Mesodermal cell (in vitro differentiated cells): ENCODE measurements around the gene MYO18B.

ENCODE experiments used
- H3K27ac ChIP-seq: 2 replicates; pipeline ENCODE4 v1.7.0; 2013; ENCODE audit warnings: mild to moderate bottlenecking, low read depth, low read length, moderate library complexity; ENCODE audit not compliant: severe bottlenecking
- H3K36me3 ChIP-seq: 2 replicates; pipeline ENCODE4 v1.7.1; 2013; ENCODE audit warnings: mild to moderate bottlenecking, low read length, moderate library complexity; ENCODE audit not compliant: control insufficient read depth, insufficient read depth
- H3K4me1 ChIP-seq: one replicate; pipeline ENCODE4 v1.7.1; 2013; ENCODE audit warnings: mild to moderate bottlenecking, low read length; ENCODE audit not compliant: insufficient read depth, control insufficient read depth, poor library complexity, severe bottlenecking
- H3K4me3 ChIP-seq: 2 replicates; pipeline ENCODE4 v1.7.0; 2013; ENCODE audit warnings: low read length, control low read depth, mild to moderate bottlenecking; ENCODE audit not compliant: insufficient read depth, poor library complexity, severe bottlenecking; ENCODE audit errors: extremely low read depth
- H3K9me3 ChIP-seq: 2 replicates; pipeline ENCODE4 v1.7.1; 2013; ENCODE audit warnings: mild to moderate bottlenecking, low read length, moderate library complexity; ENCODE audit not compliant: control insufficient read depth
- WGBS, 2 experiments: methylation state at CpG; one replicate each; pipeline ENCODE4 v1.1.5; 2013; ENCODE audit warnings: missing lambda C conversion rate in 2 of 2; ENCODE audit not compliant: insufficient coverage in 2 of 2; 5-methylcytosine and 5-hydroxymethylcytosine counted together

Gene MYO18B

DNA sequence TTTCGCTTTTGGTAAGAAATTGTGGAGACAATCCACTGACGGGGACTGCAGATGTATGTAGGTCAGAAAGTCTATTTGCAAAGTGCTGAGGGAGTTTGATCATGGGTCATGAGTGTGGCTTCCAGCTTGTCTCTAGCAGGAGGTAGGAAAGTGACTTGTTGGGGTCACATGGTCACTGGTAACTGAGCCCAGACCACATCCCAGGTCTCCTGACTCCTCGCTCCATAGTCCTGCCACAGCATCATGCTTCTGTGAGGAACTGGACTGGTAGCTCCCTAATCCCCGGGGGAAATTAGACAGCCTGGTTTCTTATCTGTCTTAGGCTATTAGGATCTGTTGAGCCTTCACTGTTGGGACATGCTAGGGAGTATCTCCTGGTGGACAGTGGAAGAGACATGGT lies 142.1 kb downstream of the MYO18B start:
- H3K9me3 ChIP-seq: no peaks in the 10 kb centered on the region
- H3K4me1 ChIP-seq: no peaks in the 10 kb centered on the region
- H3K4me3 ChIP-seq: no peak overlapping the region
- WGBS, 2 experiments: 94% methylated on average over 3 to 4 of the region's 4 CpGs
- H3K36me3 ChIP-seq: no peaks in the 10 kb centered on the region
- H3K27ac ChIP-seq: no peak overlapping the region

DNA sequence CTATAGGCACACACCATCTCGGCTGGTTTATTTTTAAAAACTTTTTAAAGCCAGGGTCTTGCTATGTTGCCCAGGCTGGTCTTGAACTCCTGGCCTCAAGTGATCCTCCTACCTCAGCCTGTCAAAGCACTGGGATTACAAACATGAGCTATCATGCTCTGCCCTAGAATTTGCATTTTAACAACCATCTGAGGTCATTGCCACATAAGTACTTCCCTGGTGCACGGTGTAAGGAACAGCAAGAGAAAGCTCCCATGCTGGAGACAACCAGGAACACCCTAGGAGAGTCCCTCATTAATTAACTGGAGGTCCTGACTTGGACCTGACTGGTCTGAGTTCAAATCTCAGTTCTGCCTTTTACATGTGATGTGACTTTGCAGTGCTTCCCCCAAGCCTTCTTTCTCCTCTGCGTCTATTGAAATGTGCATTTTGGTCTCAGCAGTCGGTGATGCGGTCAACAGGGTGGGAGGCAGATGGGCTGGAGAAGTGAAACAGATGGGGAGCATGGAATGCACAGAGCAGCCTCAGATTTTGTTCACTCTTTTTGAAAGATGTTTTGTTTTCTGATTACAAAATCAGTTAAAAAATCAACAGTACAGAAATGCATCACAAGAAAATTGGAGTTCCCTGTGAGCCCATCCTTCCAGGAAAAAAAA lies 146.5 kb downstream of the MYO18B start:
- Histone ChIP-seq H3K4me3 (no peak overlapping the region), H3K27ac (no peak overlapping the region), H3K36me3 (no peaks in the 10 kb centered on the region), H3K9me3 (no peaks in the 10 kb centered on the region), H3K4me1 (no peaks in the 10 kb centered on the region)
- WGBS, 2 experiments: 87 to 90% methylated on average over 2 of the region's 5 CpGs

DNA sequence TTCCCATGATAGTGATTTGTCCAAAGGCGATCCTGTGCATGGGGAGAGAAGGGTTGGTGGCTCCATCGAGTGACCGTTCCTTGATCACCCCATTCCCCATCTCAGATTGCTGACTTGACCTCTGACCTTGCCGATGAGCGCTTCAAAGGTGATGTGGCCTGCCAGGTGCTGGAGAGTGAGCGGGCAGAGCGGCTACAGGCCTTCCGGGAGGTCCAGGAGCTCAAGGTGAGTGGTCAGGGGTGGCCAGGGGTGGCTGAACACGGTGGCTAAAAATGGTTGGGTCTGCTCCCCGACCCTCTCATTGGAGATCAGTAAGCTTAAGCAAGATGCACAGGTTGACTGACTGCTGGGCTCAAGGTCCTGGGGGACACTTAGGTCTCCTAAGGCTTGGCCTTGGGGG lies 148.7 kb downstream of the MYO18B start:
- H3K9me3 ChIP-seq: no peaks in the 10 kb centered on the region

DNA sequence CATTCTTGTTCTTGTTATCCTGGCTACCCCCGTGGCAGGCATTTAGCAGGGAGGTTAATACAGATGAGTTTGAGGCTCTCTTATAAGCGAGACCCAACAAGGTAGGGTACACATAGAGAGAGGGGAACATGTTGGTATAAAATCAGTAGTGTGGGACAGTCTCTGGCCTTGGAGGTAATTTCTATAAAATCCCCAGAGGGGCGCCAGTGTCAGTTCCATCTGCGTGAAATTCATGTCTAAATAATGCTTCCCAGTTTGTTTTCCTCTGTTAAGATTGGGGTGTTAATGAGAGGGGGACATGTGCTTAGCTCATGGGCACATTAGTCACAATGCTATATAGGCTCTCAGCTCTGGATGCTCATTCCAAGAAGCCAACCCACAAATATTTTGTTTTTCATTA lies 150.7 kb downstream of the MYO18B start:
- Histone ChIP-seq H3K9me3 (no peaks in the 10 kb centered on the region), H3K4me3 (no peak overlapping the region), H3K27ac (no peak overlapping the region), H3K4me1 (no peaks in the 10 kb centered on the region), H3K36me3 (no peaks in the 10 kb centered on the region)
- WGBS, 2 experiments: 73 to 89% methylated on average over 1 to 2 of the region's 4 CpGs

More for the DNA sequence above, 148.7 kb downstream of the MYO18B start:
- Histone ChIP-seq H3K36me3 (no peaks in the 10 kb centered on the region), H3K4me1 (no peaks in the 10 kb centered on the region), H3K4me3 (no peak overlapping the region), H3K27ac (no peak overlapping the region)
- 91 to 94% methylated on average over 3 to 8 of the region's 10 CpGs for WGBS, 2 experiments

DNA sequence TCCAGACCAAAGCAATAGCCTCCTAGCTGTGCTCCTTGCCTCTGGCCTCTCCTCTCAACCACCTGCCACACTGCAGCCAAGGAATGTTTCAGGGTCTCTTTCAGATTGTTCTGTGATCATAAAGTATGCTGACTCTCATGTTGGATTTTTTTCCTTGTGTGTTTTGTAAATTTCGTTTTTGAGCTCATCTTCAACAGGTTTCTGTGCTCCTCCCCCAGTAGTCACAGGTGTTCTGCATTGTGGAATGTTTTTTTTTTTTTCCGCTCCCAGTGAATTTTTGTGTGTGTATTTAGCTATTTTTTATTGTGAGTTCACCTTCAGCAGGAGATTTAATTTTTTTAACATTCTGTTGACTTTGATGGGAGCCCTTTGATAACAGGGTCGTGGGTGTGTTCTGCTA lies 153.7 kb downstream of the MYO18B start:
- H3K4me1 ChIP-seq: no peaks in the 10 kb centered on the region
- H3K36me3 ChIP-seq: no peaks in the 10 kb centered on the region
- H3K4me3 ChIP-seq: no peak overlapping the region
- H3K9me3 ChIP-seq: no peaks in the 10 kb centered on the region
- H3K27ac ChIP-seq: no peak overlapping the region
- WGBS, 2 experiments: 80 to 86% methylated on average over 1 of the region's 3 CpGs

DNA sequence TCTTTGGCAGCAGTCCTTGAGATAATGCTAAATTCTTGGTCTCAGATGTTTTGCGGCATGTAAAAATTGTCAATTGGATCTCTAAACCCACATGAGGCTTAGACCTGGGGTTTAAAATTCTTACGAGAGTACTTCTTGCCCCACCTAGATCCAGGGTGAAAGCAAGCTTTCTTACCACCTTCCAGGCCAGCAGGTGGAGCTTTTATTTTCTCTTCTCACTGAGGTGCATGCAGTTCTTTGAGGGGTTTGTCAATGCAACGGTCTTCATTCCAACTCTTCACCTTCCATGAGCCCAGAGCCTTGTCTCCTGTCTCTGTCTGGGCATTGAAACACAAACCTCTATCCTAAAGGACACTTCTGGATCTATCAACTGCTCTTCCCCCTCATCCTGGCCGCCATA lies 154.1 kb downstream of the MYO18B start:
- 90 to 94% methylated on average over 2 to 3 of the region's 4 CpGs for WGBS, 2 experiments
- H3K9me3 ChIP-seq: no peaks in the 10 kb centered on the region
- no peaks in the 10 kb centered on the region for H3K4me1 ChIP-seq
- no peak overlapping the region for H3K4me3 ChIP-seq
- no peaks in the 10 kb centered on the region for H3K36me3 ChIP-seq
- no peak overlapping the region for H3K27ac ChIP-seq

DNA sequence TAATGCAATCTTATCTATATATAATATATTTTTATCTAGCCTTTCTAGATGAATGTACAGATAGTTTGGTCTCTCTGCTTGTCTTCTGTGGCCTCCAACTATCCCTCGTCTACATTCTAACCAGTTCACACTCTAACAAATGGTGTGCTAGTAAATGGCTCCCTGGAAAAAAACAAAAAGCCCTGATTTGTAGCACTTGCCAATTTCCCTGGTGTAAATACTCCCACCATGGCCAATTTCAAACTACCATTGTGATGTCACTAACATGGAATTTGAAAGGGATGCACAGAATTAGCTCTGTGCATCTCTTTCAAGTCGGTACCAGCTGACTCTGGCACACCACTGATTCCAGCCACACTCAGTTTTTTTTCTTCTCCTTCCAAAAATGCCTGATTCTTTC lies 154.6 kb downstream of the MYO18B start:
- H3K4me1 ChIP-seq: no peaks in the 10 kb centered on the region
- no peak overlapping the region for H3K4me3 ChIP-seq
- no peaks in the 10 kb centered on the region for H3K9me3 ChIP-seq
- 25 to 54% methylated on average over 1 of the region's 2 CpGs for WGBS, 2 experiments
- H3K36me3 ChIP-seq: no peaks in the 10 kb centered on the region
- no peak overlapping the region for H3K27ac ChIP-seq

DNA sequence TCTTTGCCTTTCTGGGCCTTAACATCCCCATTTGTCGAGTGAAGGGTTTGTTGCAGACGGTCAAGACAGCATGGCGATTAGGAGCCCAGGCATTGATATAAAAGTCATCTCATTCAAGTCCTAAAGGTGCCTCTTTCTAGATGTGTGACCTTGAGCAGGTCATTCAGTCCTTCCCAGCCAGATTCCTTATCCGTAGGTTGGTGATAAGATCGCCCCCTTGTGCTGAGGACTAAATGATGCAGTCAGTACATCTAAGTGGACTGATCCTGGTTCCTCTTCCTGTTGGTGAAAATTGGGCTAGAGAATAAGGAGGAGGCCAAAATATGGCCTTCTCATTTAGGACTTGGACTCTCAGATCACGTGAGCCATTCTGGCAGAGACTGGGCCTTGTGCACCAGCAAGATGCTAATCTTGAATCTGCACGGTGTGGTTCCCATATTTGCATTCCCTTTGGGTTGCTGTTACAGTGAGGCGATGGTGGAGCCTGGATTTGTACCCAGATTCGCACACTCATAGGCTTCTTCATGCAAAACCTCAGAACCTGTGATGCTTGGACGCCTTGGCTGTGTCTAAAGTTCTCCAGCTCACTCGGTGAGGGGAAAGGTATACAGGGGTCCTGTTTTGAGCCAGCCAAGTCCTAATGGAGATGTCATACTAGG lies 156.8 kb downstream of the MYO18B start:
- no peaks in the 10 kb centered on the region for H3K4me1 ChIP-seq
- H3K9me3 ChIP-seq: no peaks in the 10 kb centered on the region
- H3K36me3 ChIP-seq: no peaks in the 10 kb centered on the region
- H3K4me3 ChIP-seq: no peak overlapping the region
- H3K27ac ChIP-seq: no peak overlapping the region
- WGBS, 2 experiments: 67 to 82% methylated on average over 9 to 10 of the region's 11 CpGs

DNA sequence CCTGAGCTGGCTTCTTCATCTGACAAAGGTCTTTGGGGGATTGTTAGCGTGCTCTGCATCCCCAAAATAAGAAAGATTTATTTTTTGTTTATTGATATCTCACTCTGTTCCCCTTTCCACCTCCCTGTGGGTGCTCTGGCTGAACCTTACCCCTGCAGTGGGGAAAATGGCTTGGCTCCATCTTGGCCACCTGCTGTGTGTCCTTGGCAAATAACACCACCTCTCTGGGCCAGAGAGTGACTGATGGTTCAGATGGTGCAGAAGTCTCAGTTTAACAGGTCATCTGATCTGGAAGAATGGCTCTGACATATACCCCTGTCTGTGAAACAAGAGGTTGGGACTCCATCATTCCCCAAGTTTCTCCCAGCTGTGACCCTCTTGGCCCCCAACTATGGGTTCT lies 157.6 kb downstream of the MYO18B start:
- H3K9me3 ChIP-seq: no peaks in the 10 kb centered on the region
- H3K36me3 ChIP-seq: no peaks in the 10 kb centered on the region
- no peak overlapping the region for H3K4me3 ChIP-seq
- no peak overlapping the region for H3K27ac ChIP-seq
- no peaks in the 10 kb centered on the region for H3K4me1 ChIP-seq
- WGBS, 2 experiments: no CpG with 5 or more reads among the region's 1 CpG

DNA sequence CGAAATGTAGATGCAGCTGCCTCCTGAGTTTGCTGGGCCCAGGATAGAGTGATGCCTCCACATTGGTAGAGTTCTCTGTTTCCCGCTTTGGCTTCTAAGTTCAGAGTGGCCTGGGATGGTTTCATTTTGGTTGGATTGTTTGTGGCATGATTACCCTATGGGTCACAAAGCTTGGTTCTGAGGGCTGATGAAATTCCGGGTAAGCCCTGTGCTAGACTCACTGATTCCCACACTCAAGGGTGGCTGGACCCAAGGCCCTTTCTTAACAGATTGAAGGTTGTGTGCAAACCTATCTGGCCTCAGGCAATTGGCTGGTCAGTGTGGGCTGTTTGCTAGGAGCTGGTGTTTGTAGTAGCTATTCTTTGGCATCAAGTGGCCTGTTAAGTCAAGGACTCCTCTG lies 158.4 kb downstream of the MYO18B start:
- H3K27ac ChIP-seq: no peak overlapping the region
- no peak overlapping the region for H3K4me3 ChIP-seq
- H3K9me3 ChIP-seq: no peaks in the 10 kb centered on the region
- peaks cover 3% of the 10 kb centered on the region for H3K4me1 ChIP-seq
- H3K36me3 ChIP-seq: no peaks in the 10 kb centered on the region
- 92 to 100% methylated on average over 2 to 3 of the region's 3 CpGs for WGBS, 2 experiments

DNA sequence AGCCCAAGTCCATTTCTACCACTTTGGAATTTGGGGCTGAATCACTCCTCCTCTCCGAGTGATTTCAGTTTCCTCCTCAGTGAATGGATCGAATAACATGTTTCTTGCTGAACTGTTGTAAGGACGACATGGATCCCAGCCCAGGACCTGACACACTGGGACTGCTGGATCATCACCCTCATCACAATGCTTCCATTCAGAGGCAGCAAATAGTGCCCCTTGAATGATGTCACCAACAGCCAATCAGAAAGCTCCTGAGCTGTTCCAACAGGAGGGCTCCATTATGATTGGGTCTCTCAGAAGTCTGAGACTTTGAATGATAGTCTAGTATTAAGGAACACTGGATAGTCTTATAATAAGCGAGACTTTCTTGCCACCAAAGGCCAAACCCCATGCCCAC lies 158.9 kb downstream of the MYO18B start:
- Histone ChIP-seq H3K36me3 (no peaks in the 10 kb centered on the region), H3K4me1 (peaks cover 3% of the 10 kb centered on the region), H3K27ac (no peak overlapping the region), H3K9me3 (peaks cover under 1% of the 10 kb centered on the region), H3K4me3 (no peak overlapping the region)
- WGBS, 2 experiments: 90 to 100% methylated on average over 3 of the region's 4 CpGs
